WTC11 (cell line): Measurements from ENCODE around the gene COL17A1. TPM values are rescaled to one million over a fixed set of nuclear protein-coding genes. Genes with fewer than 3 reads are reported as not detected.

Experiments
- ATAC-seq: fragments of 200-7000 bp; cut with Tn5 transposase; 2 replicates; pipeline ENCODE4 v1.10.0; 2021; ENCODE audit warnings: mild to moderate bottlenecking, moderate library complexity
- CTCF ChIA-PET: fragments of 300-600 bp; sonication (Branson Sonifier 250); formaldehyde crosslinking; loops from one replicate; lab custom pipeline; 2021; ENCODE audit warnings: antibody characterized with exemption; lab: Charles Lee
- POLR2A ChIA-PET: fragments of 350-600 bp; sonication (Branson Sonifier 250); formaldehyde crosslinking; loops from one replicate; lab custom pipeline; 2021; ENCODE audit warnings: antibody characterized with exemption; lab: Charles Lee
- DNase-seq: peaks from one replicate; pipeline ENCODE4 v3.0.0; 2021; ENCODE audit warnings: low spot score
- H3K27ac Mint-ChIP-seq: 2 replicates; pipeline ENCODE4 v1.8.0; 2021; ENCODE audit warnings: mixed read lengths
- H3K27me3 Mint-ChIP-seq: 2 replicates; pipeline ENCODE4 v1.8.0; 2021; ENCODE audit warnings: low read depth, mild to moderate bottlenecking, moderate library complexity, mixed read lengths
- H3K36me3 Mint-ChIP-seq: 2 replicates; pipeline ENCODE4 v1.8.0; 2021; ENCODE audit warnings: mixed read lengths
- H3K4me1 Mint-ChIP-seq: 2 replicates; pipeline ENCODE4 v1.8.0; 2022; ENCODE audit warnings: mixed read lengths
- H3K4me3 Mint-ChIP-seq: 2 replicates; pipeline ENCODE4 v1.8.0; 2021; ENCODE audit warnings: mild to moderate bottlenecking, moderate library complexity, mixed read lengths
- H3K9me3 Mint-ChIP-seq: 2 replicates; pipeline ENCODE4 v1.8.0; 2021; ENCODE audit warnings: mixed read lengths
- ATF1 ChIP-seq: sonication (generic); formaldehyde crosslinking; IDR thresholded peaks from 2 replicates; pipeline ENCODE4 v1.8.1; 2023; ENCODE audit warnings: mild to moderate bottlenecking, moderate library complexity, missing genetic modification reagents
- ETV6 ChIP-seq: sonication (generic); formaldehyde crosslinking; IDR thresholded peaks from 2 replicates; pipeline ENCODE4 v1.8.1; 2022; ENCODE audit warnings: mild to moderate bottlenecking, missing genetic modification reagents
- FOXJ3 ChIP-seq: sonication (generic); formaldehyde crosslinking; IDR thresholded peaks from 2 replicates; pipeline ENCODE4 v1.9.0; 2021; ENCODE audit warnings: missing genetic modification reagents, mild to moderate bottlenecking, borderline replicate concordance
- FOXP1 ChIP-seq: sonication (generic); formaldehyde crosslinking; IDR thresholded peaks from 2 replicates; pipeline ENCODE4 v1.8.0; 2022; ENCODE audit warnings: missing genetic modification reagents, mild to moderate bottlenecking, moderate library complexity, borderline replicate concordance
- GRHL2 ChIP-seq: fragments of 250-450 bp; sonication (Bioruptor Pico); IDR thresholded peaks from 2 replicates; pipeline ENCODE4 v1.8.0; 2022; ENCODE audit warnings: mild to moderate bottlenecking, moderate library complexity; ENCODE audit not compliant: insufficient replicate concordance, severe bottlenecking
- GTF2I ChIP-seq: fragments of 250-450 bp; sonication (Bioruptor Pico); conservative IDR thresholded peaks from 2 replicates; pipeline ENCODE4 v1.4.0; 2021; ENCODE audit warnings: mild to moderate bottlenecking
- IRF2 ChIP-seq: sonication (generic); formaldehyde crosslinking; IDR thresholded peaks from 2 replicates; pipeline ENCODE4 v1.8.0; 2022; ENCODE audit warnings: low read depth, missing genetic modification reagents, borderline replicate concordance
- NFYB ChIP-seq: sonication (generic); formaldehyde crosslinking; conservative IDR thresholded peaks from 2 replicates; pipeline ENCODE4 v1.8.0; 2022; ENCODE audit warnings: low read depth, missing genetic modification reagents
- PRRX2 ChIP-seq: fragments of 250-450 bp; sonication (Bioruptor Pico); IDR thresholded peaks from 2 replicates; pipeline ENCODE4 v1.8.0; 2021; ENCODE audit warnings: mild to moderate bottlenecking
- TCF7 ChIP-seq: sonication (generic); formaldehyde crosslinking; IDR thresholded peaks from 2 replicates; pipeline ENCODE4 v1.8.0; 2022; ENCODE audit warnings: mild to moderate bottlenecking, low read depth, missing genetic modification reagents, moderate library complexity
- TEAD1 ChIP-seq: sonication (generic); formaldehyde crosslinking; IDR thresholded peaks from 2 replicates; pipeline ENCODE4 v1.8.0; 2022; ENCODE audit warnings: mild to moderate bottlenecking, missing genetic modification reagents
- ZNF219 ChIP-seq: sonication (generic); formaldehyde crosslinking; IDR thresholded peaks from 2 replicates; pipeline ENCODE4 v1.8.0; 2023; ENCODE audit warnings: missing genetic modification reagents, mild to moderate bottlenecking, borderline replicate concordance
- ZNF317 ChIP-seq: sonication (generic); formaldehyde crosslinking; IDR thresholded peaks from 2 replicates; pipeline ENCODE4 v1.8.1; 2023; ENCODE audit warnings: low read depth, mild to moderate bottlenecking, moderate library complexity, missing genetic modification reagents, borderline replicate concordance
- ZNF396 ChIP-seq: fragments of 250-450 bp; sonication (Bioruptor Pico); IDR thresholded peaks from 2 replicates; pipeline ENCODE4 v1.8.0; 2021; ENCODE audit warnings: mild to moderate bottlenecking, moderate library complexity, borderline replicate concordance
- total RNA-seq: library from RNA; stranded (reverse); gene quantifications from 3 replicates; pipeline ENCODE4 v1.2.3, GENCODE V29; 2021
- TF ChIP-seq, protein P1 (sequence below): fragments of 250-450 bp; sonication (Bioruptor Pico); IDR thresholded peaks from 2 replicates; pipeline ENCODE4 v1.9.0; 2021; ENCODE audit warnings: mild to moderate bottlenecking
- TF ChIP-seq, protein P2 (sequence below): fragments of 250-450 bp; sonication (Bioruptor Pico); conservative IDR thresholded peaks from 2 replicates; pipeline ENCODE4 v1.9.0; 2021; ENCODE audit warnings: mild to moderate bottlenecking

COL17A1 gene
- total RNA-seq, 1 experiment from 2014 or later: 1.5 TPM

DNA sequence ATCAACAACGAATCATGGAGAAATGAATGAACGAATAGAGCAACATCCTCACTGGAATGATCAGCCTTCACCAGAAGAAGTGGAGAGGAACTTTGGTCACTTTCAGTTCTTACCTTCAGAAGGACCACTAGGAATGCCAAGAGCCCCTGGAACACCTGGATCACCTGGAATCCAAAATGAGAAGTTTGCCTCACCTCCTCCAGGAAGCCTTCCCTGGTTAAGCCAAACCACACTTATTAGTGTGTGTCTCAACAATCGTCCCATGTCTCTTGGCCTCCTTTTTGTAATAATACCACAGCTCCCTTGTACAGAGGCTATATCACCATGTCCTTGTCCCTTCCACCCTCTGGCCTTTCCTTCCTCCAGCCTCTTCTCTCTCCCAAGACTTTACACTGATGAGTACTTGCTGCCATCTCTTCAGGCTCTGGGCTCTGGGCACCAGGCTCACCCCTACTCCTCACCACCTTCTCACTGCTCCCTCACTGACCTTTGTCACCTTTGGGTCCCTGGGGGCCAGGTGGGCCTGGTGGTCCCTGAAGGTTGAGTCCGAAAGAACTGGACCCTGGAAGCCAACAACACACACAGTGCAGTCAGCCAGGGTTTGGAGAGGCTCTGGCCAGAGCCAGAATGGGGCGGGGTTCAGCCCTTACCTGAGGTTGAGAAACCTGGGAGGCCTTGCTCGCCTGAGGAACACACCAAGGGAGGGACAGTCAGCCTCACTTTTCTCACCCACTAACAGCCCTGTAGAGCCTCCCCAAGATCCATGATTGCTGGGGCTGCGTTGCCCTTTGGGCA, 46.5 kb downstream of the COL17A1 start (continued):
- TF ChIP-seq, protein P1, sequence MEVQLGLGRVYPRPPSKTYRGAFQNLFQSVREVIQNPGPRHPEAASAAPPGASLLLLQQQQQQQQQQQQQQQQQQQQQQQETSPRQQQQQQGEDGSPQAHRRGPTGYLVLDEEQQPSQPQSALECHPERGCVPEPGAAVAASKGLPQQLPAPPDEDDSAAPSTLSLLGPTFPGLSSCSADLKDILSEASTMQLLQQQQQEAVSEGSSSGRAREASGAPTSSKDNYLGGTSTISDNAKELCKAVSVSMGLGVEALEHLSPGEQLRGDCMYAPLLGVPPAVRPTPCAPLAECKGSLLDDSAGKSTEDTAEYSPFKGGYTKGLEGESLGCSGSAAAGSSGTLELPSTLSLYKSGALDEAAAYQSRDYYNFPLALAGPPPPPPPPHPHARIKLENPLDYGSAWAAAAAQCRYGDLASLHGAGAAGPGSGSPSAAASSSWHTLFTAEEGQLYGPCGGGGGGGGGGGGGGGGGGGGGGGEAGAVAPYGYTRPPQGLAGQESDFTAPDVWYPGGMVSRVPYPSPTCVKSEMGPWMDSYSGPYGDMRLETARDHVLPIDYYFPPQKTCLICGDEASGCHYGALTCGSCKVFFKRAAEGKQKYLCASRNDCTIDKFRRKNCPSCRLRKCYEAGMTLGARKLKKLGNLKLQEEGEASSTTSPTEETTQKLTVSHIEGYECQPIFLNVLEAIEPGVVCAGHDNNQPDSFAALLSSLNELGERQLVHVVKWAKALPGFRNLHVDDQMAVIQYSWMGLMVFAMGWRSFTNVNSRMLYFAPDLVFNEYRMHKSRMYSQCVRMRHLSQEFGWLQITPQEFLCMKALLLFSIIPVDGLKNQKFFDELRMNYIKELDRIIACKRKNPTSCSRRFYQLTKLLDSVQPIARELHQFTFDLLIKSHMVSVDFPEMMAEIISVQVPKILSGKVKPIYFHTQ (CRISPR knock-in tag): no peak
- TF ChIP-seq FOXJ3 (CRISPR knock-in tag) (no peak), ZNF219 (no peak), ETV6 (CRISPR knock-in tag) (no peak)

DNA sequence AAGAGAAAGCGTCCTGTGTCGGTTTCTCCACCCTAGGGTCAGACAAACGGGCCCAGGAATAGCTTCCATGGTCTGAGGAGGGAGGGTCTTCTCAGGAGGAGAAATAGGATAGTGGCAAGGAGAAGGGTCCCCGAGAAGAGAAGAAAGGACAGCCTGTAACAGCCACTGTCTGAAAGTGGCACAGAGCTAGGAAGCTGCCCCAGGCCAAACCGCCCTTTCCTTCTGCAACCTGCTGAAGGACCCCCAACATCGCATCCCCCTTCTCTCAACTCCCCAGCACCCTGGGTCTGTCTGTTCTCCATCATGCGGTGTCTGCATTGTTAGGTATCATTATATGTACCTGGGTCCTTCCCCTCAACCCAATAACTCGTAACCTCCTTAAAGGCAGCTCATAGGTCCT, 47.1 kb downstream of the COL17A1 start:
- DNase-seq (no peak), ATAC-seq (no peak)
- POLR2A ChIA-PET: no interaction called here
- H3K9me3 Mint-ChIP-seq: no peaks in the 10 kb centered on the region
- H3K4me3 Mint-ChIP-seq: no peak overlapping the region
- H3K27ac Mint-ChIP-seq: no peak overlapping the region
- CTCF ChIA-PET: interaction anchor here (0.9 kb wide), 1 partner anchor 83 kb away, joined by 3 read pairs; the partner anchor contains the start of gene SFR1
- H3K36me3 Mint-ChIP-seq: no peaks in the 10 kb centered on the region
- H3K4me1 Mint-ChIP-seq: peaks cover 4% of the 10 kb centered on the region
- no peak for TF ChIP-seq FOXP1 (CRISPR knock-in tag)
- TF ChIP-seq, protein P2, sequence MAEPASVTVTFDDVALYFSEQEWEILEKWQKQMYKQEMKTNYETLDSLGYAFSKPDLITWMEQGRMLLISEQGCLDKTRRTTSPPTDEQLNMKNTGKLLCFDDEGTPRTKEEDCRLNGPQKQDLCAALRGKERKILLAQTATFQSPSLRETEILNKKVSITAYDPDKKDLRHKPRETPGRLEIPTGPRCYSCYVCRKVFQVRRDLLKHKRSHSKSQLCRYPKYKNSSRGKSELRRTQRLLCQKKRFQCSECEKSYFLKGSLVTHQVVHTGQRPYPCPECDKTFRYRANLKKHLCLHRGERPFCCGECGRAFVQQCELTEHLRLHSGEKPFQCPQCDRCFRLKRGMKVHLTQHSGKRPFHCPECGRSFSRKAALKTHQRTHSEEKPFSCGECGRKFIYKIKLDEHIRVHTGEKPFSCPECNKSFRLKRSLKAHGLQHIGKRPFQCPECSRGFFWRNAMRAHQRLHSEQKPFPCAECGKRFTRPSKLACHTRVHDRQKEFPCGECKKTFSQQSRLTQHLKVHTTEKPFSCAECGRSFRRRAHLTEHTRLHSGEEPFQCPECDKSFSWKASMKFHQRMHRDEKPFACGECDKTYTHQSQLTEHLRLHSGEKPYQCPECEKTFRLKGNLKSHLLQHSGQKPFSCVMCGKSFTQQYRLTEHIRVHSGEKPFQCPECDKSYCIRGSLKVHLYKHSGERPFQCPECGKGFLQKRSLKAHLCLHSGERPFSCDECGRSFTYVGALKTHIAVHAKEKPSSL: no peak
- TF ChIP-seq GRHL2 (CRISPR knock-in tag): no peak
- H3K27me3 Mint-ChIP-seq: peaks cover 3% of the 10 kb centered on the region

DNA sequence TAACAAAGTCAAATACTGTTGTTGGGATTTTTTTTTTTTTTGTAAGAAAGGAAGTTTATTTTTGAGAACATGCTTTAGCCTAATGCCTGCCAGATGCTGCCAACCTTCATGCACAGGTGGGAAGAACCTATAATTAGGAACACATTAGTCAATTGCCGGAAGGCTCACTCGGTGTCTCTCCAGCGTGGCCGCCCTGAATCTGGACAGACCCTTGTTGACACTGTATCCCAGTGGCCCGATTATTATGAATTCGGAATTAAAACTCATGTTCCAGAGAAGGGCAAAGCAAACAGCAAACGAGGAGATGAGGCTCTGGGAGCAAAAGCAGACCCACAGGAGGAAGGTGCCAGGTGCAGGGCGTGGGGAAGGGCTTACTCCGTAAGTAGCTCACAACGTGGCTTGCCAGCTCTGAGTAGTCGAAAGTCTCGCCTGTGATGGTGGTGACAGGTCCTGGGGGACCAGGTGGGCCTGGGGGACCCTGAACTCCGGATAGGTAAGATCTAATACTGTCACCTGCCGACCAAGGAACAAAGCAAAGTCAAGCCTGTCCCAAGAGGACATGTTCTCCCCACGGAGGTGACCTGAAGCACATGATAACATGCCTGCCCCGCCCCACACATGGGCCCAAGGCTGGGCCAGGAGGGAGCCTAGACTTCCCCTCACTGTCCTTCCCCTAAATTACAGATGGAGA, 48.3 kb downstream of the COL17A1 start:
- Mint-ChIP-seq H3K27me3 (no peaks in the 10 kb centered on the region; the same call in 1 of the 2 replicates), H3K9me3 (no peaks in the 10 kb centered on the region), H3K27ac (no peak overlapping the region), H3K4me1 (peaks cover 15% of the 10 kb centered on the region), H3K36me3 (0 out of 2 replicates have a peak, but pooled peaks cover 2% of the 10 kb centered on the region), H3K4me3 (no peak overlapping the region)
- no peak for ATAC-seq
- ChIA-PET POLR2A (interaction anchor here (0.7 kb wide), 1 partner anchor 16 kb away, joined by 4 read pairs; no protein-coding TSS in a partner anchor), CTCF (no interaction called here)
- TF ChIP-seq PRRX2 (CRISPR knock-in tag) (no peak), TEAD1 (CRISPR knock-in tag) (no peak), TCF7 (CRISPR knock-in tag) (no peak), IRF2 (CRISPR knock-in tag) (no peak), NFYB (no peak), GTF2I (no peak), ATF1 (no peak), ZNF396 (no peak), ZNF219 (no peak), ZNF317 (CRISPR knock-in tag) (no peak)
- DNase-seq: no peak
